K562 (cell line): ENCODE results near the gene PLAC9. TPM values are rescaled to one million over a fixed set of nuclear protein-coding genes. Genes with fewer than 3 reads are reported as not detected.

ENCODE experiments used
- ATAC-seq: fragments of 200-7000 bp; cut with Tn5 transposase; 3 replicates; pipeline ENCODE4 v1.9.1; 2020; ENCODE audit warnings: moderate library complexity
- BruUV-seq: library from RNA; stranded (reverse); fragments of 400-500 nt; replicated peaks from 2 replicates; lab custom pipeline; 2021; lab: Mats Ljungman, UMichigan
- CTCF ChIA-PET: fragments of 300-600 bp; formaldehyde crosslinking; extraction: SDS; loops from one replicate; lab custom pipeline; 2021; ENCODE audit warnings: low intra/inter-chr PET ratio; lab: Yijun Ruan, JAX
- POLR2A ChIA-PET: fragments of 300-600, 350-650 bp; sonication (Branson Sonifier 250); formaldehyde crosslinking; extraction: SDS; loops from one replicate; lab custom pipeline; 2021; ENCODE audit warnings: antibody characterized with exemption, inconsistent platforms; lab: Yijun Ruan, JAX
- DNase-seq, 4 experiments: peaks; one replicate each; pipeline versions ENCODE4 v3.0.0 to v3.0.0-alpha.2; 2011 to 2018; ENCODE audit warnings: low spot score in 3 of 4, mixed read lengths in 3 of 4; ENCODE audit errors: extremely low read depth in 1 of 4
- FAIRE-seq: peaks from 2 replicates; lab custom pipeline; 2011; peaks lifted over from hg19 to GRCh38; lab: Jason Lieb, UNC
- H2AFZ ChIP-seq: 2 replicates; pipeline ENCODE4 v1.6.0; 2011; ENCODE audit warnings: low read depth, low read length, control low read depth, inconsistent platforms
- H3K27ac ChIP-seq: fragments of 200-600 bp; 3 replicates; pipeline ENCODE4 v1.8.0; 2011; ENCODE audit warnings: low read depth, mild to moderate bottlenecking, control low read depth, inconsistent platforms, low read length, moderate library complexity, mixed read lengths; ENCODE audit errors: extremely low read depth
- H3K27me3 ChIP-seq, 2 experiments: fragments of 300-600 bp in 1 of 2; 2 replicates in 1 of 2; 3 replicates in 1 of 2; pipeline versions ENCODE4 v1.6.0 to v1.8.0; 2011; ENCODE audit warnings: inconsistent platforms in 2 of 2, low read length in 2 of 2, mild to moderate bottlenecking in 1 of 2, mixed read lengths in 1 of 2, moderate library complexity in 1 of 2; ENCODE audit not compliant: control insufficient read depth in 2 of 2, insufficient read depth in 2 of 2
- H3K36me3 ChIP-seq: fragments of 300-600 bp; 3 replicates; pipeline ENCODE4 v1.8.0; 2011; ENCODE audit warnings: mild to moderate bottlenecking, low read length, inconsistent platforms; ENCODE audit not compliant: control insufficient read depth, insufficient read depth
- H3K4me1 ChIP-seq, 2 experiments: fragments of 200-600 bp in 1 of 2; replicated peaks in 1 of 2; 2 replicates in 1 of 2; 3 replicates in 1 of 2; pipeline versions ENCODE4 v1.5.1 to v1.8.0; 2011; ENCODE audit warnings: inconsistent platforms in 2 of 2, low read length in 2 of 2, mild to moderate bottlenecking in 1 of 2, mixed read lengths in 1 of 2, moderate library complexity in 1 of 2; ENCODE audit not compliant: control insufficient read depth in 2 of 2, insufficient read depth in 2 of 2
- H3K4me2 ChIP-seq: 2 replicates; pipeline ENCODE4 v1.6.1; 2011; ENCODE audit warnings: low read length, control low read depth, inconsistent platforms, mixed read lengths; ENCODE audit not compliant: insufficient read depth
- H3K4me3 ChIP-seq: fragments of 200-600 bp; sonication (generic), shearing (Covaris generic); 2 replicates; pipeline ENCODE4 v1.5.1; 2016; ENCODE audit warnings: control low read depth, inconsistent platforms
- H3K79me2 ChIP-seq: fragments of 200-600 bp; 3 replicates; pipeline ENCODE4 v1.8.0; 2011; ENCODE audit warnings: low read length, inconsistent platforms; ENCODE audit not compliant: control insufficient read depth, insufficient read depth
- H3K9ac ChIP-seq, 2 experiments: 2 replicates each; pipeline versions ENCODE4 v1.6.0 to v1.6.1; 2011; ENCODE audit warnings: low read depth in 2 of 2, low read length in 2 of 2, control low read depth in 1 of 2, inconsistent platforms in 1 of 2, mild to moderate bottlenecking in 1 of 2, mixed read lengths in 1 of 2; ENCODE audit not compliant: insufficient read depth in 1 of 2
- H3K9me1 ChIP-seq: one replicate; pipeline ENCODE4 v1.6.0; 2011; ENCODE audit warnings: inconsistent platforms, mild to moderate bottlenecking, low read length, moderate library complexity; ENCODE audit not compliant: control insufficient read depth, insufficient read depth
- H3K9me3 ChIP-seq: replicated peaks from 2 replicates; pipeline ENCODE4 v1.5.1; 2011; ENCODE audit warnings: low read depth, low read length, inconsistent platforms; ENCODE audit not compliant: control insufficient read depth, insufficient read depth
- H4K20me1 ChIP-seq: replicated peaks from 2 replicates; pipeline ENCODE4 v1.6.1; 2011; ENCODE audit warnings: low read length, inconsistent platforms, mixed read lengths; ENCODE audit not compliant: control insufficient read depth, insufficient read depth
- BACH1 ChIP-seq: fragments of 200-800 bp; sonication (Bioruptor generic); IDR thresholded peaks from 2 replicates; pipeline ENCODE4 v1.6.1; 2016; ENCODE audit warnings: missing genetic modification characterization, missing compliant biosample characterization
- CXXC5 ChIP-seq: fragments of 250-450 bp; sonication (Bioruptor Pico); IDR thresholded peaks from 2 replicates; pipeline ENCODE4 v1.8.0; 2022; ENCODE audit warnings: inconsistent platforms, mild to moderate bottlenecking, moderate library complexity
- ETV5 ChIP-seq: sonication (generic); formaldehyde crosslinking; IDR thresholded peaks from 2 replicates; pipeline ENCODE4 v1.4.0; 2020; ENCODE audit warnings: low read depth, mild to moderate bottlenecking, missing genetic modification reagents
- HIVEP1 ChIP-seq: fragments of 250-450 bp; sonication (Bioruptor Pico); IDR thresholded peaks from 2 replicates; pipeline ENCODE4 v1.4.0; 2020; ENCODE audit warnings: mild to moderate bottlenecking
- NR4A1 ChIP-seq, 2 experiments: fragments of 250-450 bp in 1 of 2; fragments of 450-650 bp in 1 of 2; sonication (Bioruptor Pico) in 1 of 2; IDR thresholded peaks; 2 replicates each; pipeline versions ENCODE4 v1.4.0 to v1.6.1; 2016 to 2020; ENCODE audit warnings: mild to moderate bottlenecking in 2 of 2, missing compliant biosample characterization in 1 of 2, missing genetic modification characterization in 1 of 2, moderate library complexity in 1 of 2
- RBM17 ChIP-seq: fragments of 200-400 bp; formaldehyde crosslinking; IDR thresholded peaks from 2 replicates; pipeline ENCODE4 v1.6.1; 2017; ENCODE audit warnings: low read depth, mild to moderate bottlenecking, low read length, borderline replicate concordance
- TEAD1 ChIP-seq, 2 experiments: fragments of 450-650 bp in 1 of 2; sonication (generic) in 1 of 2; formaldehyde crosslinking; IDR thresholded peaks; 2 replicates each; pipeline versions ENCODE4 v1.4.0 to v1.8.0; 2020 to 2022; ENCODE audit warnings: mild to moderate bottlenecking in 2 of 2, missing genetic modification reagents in 1 of 2
- ZBTB1 ChIP-seq: sonication (generic); formaldehyde crosslinking; IDR thresholded peaks from 2 replicates; pipeline ENCODE4 v1.8.1; 2023; ENCODE audit warnings: missing genetic modification reagents, low read depth, mild to moderate bottlenecking, borderline replicate concordance
- ZNF133 ChIP-seq: fragments of 250-450 bp; sonication (Bioruptor Pico); IDR thresholded peaks from 2 replicates; pipeline ENCODE4 v1.4.0; 2020; ENCODE audit warnings: mild to moderate bottlenecking
- ZNF146 ChIP-seq: IDR thresholded peaks from one replicate; pipeline ENCODE4 v1.6.1; 2018; ENCODE audit warnings: missing compliant biosample characterization; ENCODE audit not compliant: unreplicated experiment
- WGBS: fragments of 100-300 bp; shearing (Covaris generic); methylation state at CpG from one replicate; pipeline ENCODE4 v1.1.6; 2016; ENCODE audit warnings: low coverage, mixed read lengths; ENCODE audit not compliant: insufficient coverage; ENCODE audit errors: missing lambda C conversion rate; 5-methylcytosine and 5-hydroxymethylcytosine counted together
- in situ Hi-C: fragments of 300-500 bp; cut with MboI; formaldehyde crosslinking; loops from 4 replicates; pipeline ENCODE4 v1.15.0; 2018; ENCODE audit warnings: inconsistent platforms, mixed read lengths
- intact Hi-C: fragments of 100-400 bp; cut with micrococcal nuclease; formaldehyde crosslinking; loops from 2 replicates; pipeline ENCODE4 v1.14.2; 2022
- polyA plus RNA-seq, 8 experiments: library from polyadenylated mRNA; depleted of rRNA in 4 of 8; stranded (reverse) in 5 of 8; unstranded in 3 of 8; fragments of >200 nt; fragmentation: Nextera tagmentation in 2 of 8; fragmentation: Illumina TruSeq in 1 of 8; extraction: Ambion mirVana in 2 of 8; extraction: Trizol in 1 of 8; gene quantifications; 2 replicates each; pipeline versions ENCODE4 v1.2.1 to v1.2.3, GENCODE V29; 2011 to 2014; ENCODE audit warnings: inconsistent platforms in 1 of 8, missing spikeins in 1 of 8
- total RNA-seq, 7 experiments: library from RNA; depleted of rRNA in 6 of 7; stranded (reverse); fragments of >200 nt in 6 of 7; fragmentation: Illumina TruSeq in 2 of 7; extraction: Trizol in 2 of 7; gene quantifications; 2 replicates each; pipeline versions ENCODE4 v1.2.1 to v1.2.3, GENCODE V29; 2011 to 2021; ENCODE audit warnings: low replicate concordance in 1 of 7
- TF ChIP-seq, protein P1 (sequence below): sonication (generic); formaldehyde crosslinking; IDR thresholded peaks from 2 replicates; pipeline ENCODE4 v1.8.0; 2022; ENCODE audit warnings: mild to moderate bottlenecking, missing genetic modification reagents
- TF ChIP-seq, protein P2 (sequence below): fragments of 250-450 bp; sonication (Bioruptor Pico); IDR thresholded peaks from 2 replicates; pipeline ENCODE4 v1.5.0; 2020; ENCODE audit warnings: mild to moderate bottlenecking, borderline replicate concordance
- TF ChIP-seq, protein P3 (sequence below): fragments of 250-450 bp; sonication (Bioruptor Pico); IDR thresholded peaks from 2 replicates; pipeline ENCODE4 v1.9.0; 2021; ENCODE audit warnings: mild to moderate bottlenecking

Gene PLAC9
- total and polyA plus RNA-seq, 9 of the 15 experiments (the other 6 are each of a cell fraction or from before 2014, with no cell fraction given): not detected

DNA sequence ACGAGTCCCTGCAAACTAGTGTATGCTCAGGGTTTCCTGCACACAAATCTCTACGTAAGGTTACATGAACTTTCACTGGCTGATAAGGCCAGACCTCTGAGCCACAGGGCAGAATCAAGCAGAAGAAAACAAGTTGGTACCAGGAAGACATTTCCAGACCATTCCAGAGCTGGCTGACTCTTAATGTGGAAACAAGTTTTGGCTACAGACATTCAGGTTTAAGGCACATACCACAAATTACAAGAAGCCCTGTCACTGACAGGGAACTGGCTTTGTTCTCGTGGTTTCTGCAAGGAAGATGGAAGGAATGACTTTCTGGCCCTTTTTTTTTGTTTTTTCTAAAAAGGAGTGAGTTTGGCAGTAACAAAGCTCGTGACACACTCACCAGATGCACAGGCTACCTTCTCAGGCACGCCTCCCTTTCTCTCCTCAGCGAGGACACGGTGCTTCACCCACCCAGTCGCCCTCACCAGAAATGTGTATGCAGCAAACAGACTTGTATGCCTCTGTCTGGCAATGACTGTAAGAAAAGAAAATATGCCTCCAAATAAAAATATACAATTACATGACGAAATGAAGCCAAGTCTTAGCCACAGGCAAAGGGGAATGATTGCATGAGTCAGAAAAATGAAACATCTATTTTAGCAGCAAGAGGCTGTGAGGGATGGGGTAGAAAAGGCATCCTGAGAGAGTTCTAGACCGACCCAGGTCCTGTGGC is 22.6 kb downstream of the PLAC9 start:
- H3K79me2 ChIP-seq: no peaks in the 10 kb centered on the region
- H3K9me3 ChIP-seq: no peaks in the 10 kb centered on the region
- BruUV-seq: no TSS peak
- ChIA-PET CTCF (no interaction called here), POLR2A (no interaction called here)
- no peak overlapping the region; a peak in 1 of 4 replicates for H3K9ac ChIP-seq
- DNase-seq (no peak), FAIRE-seq (peak; percentile 37), ATAC-seq (no peak)
- no peak overlapping the region for H3K27ac ChIP-seq
- H3K4me3 ChIP-seq: no peak overlapping the region
- in situ Hi-C loops (loop anchor here (5.0 kb wide), 1 partner anchor 57 kb away; no protein-coding TSS in a partner anchor), intact Hi-C loops (no loop called here)
- H4K20me1 ChIP-seq: no peaks in the 10 kb centered on the region
- no peak overlapping the region for H3K4me2 ChIP-seq
- H3K9me1 ChIP-seq: no peaks in the 10 kb centered on the region
- WGBS: 86% methylated on average over 10 of the region's 10 CpGs
- peaks cover 79% of the 10 kb centered on the region for H3K36me3 ChIP-seq
- peaks cover 15 to 20% of the 10 kb centered on the region in 2 experiments for H3K4me1 ChIP-seq
- no peak overlapping the region for H2AFZ ChIP-seq
- no peaks in the 10 kb centered on the region for H3K27me3 ChIP-seq
- TF ChIP-seq CXXC5 (CRISPR knock-in tag) (no peak), ETV5 (CRISPR knock-in tag) (no peak), RBM17 (no peak), ZBTB1 (CRISPR knock-in tag) (no peak), HIVEP1 (no peak), NR4A1 (CRISPR knock-in tag; IDR thresholded peaks at IDR 0.05) (no peak), NR4A1 (tag; IDR thresholded peaks at IDR 0.05) (no peak), BACH1 (no peak), TEAD1 (CRISPR knock-in tag; IDR thresholded peaks at IDR 0.05) (no peak), ZNF146 (CRISPR knock-in tag) (no peak), ZNF133 (CRISPR knock-in tag) (no peak)
- TF ChIP-seq, protein P1, sequence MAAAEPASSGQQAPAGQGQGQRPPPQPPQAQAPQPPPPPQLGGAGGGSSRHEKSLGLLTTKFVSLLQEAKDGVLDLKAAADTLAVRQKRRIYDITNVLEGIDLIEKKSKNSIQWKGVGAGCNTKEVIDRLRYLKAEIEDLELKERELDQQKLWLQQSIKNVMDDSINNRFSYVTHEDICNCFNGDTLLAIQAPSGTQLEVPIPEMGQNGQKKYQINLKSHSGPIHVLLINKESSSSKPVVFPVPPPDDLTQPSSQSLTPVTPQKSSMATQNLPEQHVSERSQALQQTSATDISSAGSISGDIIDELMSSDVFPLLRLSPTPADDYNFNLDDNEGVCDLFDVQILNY (CRISPR knock-in tag): no peak
- TF ChIP-seq, protein P2, sequence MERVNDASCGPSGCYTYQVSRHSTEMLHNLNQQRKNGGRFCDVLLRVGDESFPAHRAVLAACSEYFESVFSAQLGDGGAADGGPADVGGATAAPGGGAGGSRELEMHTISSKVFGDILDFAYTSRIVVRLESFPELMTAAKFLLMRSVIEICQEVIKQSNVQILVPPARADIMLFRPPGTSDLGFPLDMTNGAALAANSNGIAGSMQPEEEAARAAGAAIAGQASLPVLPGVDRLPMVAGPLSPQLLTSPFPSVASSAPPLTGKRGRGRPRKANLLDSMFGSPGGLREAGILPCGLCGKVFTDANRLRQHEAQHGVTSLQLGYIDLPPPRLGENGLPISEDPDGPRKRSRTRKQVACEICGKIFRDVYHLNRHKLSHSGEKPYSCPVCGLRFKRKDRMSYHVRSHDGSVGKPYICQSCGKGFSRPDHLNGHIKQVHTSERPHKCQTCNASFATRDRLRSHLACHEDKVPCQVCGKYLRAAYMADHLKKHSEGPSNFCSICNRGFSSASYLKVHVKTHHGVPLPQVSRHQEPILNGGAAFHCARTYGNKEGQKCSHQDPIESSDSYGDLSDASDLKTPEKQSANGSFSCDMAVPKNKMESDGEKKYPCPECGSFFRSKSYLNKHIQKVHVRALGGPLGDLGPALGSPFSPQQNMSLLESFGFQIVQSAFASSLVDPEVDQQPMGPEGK: no peak
- TF ChIP-seq, protein P3, sequence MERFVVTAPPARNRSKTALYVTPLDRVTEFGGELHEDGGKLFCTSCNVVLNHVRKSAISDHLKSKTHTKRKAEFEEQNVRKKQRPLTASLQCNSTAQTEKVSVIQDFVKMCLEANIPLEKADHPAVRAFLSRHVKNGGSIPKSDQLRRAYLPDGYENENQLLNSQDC: no peak
